SK-N-MC (cell line): ENCODE data around the gene TMEM174.

Source experiments
- DNase-seq: peaks from one replicate; pipeline ENCODE4 v3.0.0-alpha.2; 2011; ENCODE audit warnings: low read depth, low spot score
- H3K27ac ChIP-seq: fragments of 200-600 bp; sonication (generic); 2 replicates; pipeline ENCODE4 v1.5.1; 2016; ENCODE audit warnings: mixed run types
- H3K36me3 ChIP-seq: fragments of 200-600 bp; sonication (generic); 2 replicates; pipeline ENCODE4 v1.6.1; 2017; ENCODE audit warnings: antibody characterized with exemption, low read length, mixed read lengths; ENCODE audit not compliant: insufficient read depth
- H3K4me3 ChIP-seq: fragments of 200-600 bp; sonication (generic); 2 replicates; pipeline ENCODE4 v1.5.1; 2016
- H3K9ac ChIP-seq: fragments of 200-600 bp; sonication (generic); 2 replicates; pipeline ENCODE4 v1.8.0; 2017; ENCODE audit warnings: mixed run types, mixed read lengths; ENCODE audit not compliant: insufficient read length
- H3K9me3 ChIP-seq: fragments of 200-600 bp; sonication (generic); 2 replicates; pipeline ENCODE4 v1.6.1; 2017; ENCODE audit warnings: low read depth, mild to moderate bottlenecking, antibody characterized with exemption, low read length, moderate library complexity, mixed read lengths
- EZH2 ChIP-seq: fragments of 200-600 bp; sonication (generic); IDR thresholded peaks from one replicate; pipeline ENCODE4 v1.6.1; 2017; ENCODE audit warnings: antibody characterized with exemption
- FOXP2 ChIP-seq: optimal IDR thresholded peaks from 2 replicates; pipeline ENCODE3; 2011; ENCODE audit warnings: mild to moderate bottlenecking, moderate library complexity; ENCODE audit not compliant: insufficient read depth; ENCODE audit errors: extremely low read length, control extremely low read depth
- POLR2AphosphoS5 ChIP-seq: IDR thresholded peaks from 2 replicates; pipeline ENCODE4 v1.6.1; 2012; ENCODE audit warnings: mild to moderate bottlenecking, low read depth, low read length, borderline replicate concordance

TMEM174 gene

GRCh38 chr5:73180566-73180965, 7.6 kb downstream of the TMEM174 start:
- no peak overlapping the region for H3K27ac ChIP-seq
- DNase-seq, result no peak
- H3K4me3 ChIP-seq, result no peak overlapping the region
- TF ChIP-seq FOXP2 (no peak), POLR2AphosphoS5 (no peak), EZH2 (no peak)
- H3K9ac ChIP-seq, result no peak overlapping the region
- H3K9me3 ChIP-seq, result no peaks in the 10 kb centered on the region
- no peaks in the 10 kb centered on the region for H3K36me3 ChIP-seq

- no peak overlapping the region for H3K9ac ChIP-seq
- DNase-seq, result no peak
- no peaks in the 10 kb centered on the region for H3K36me3 ChIP-seq
- H3K27ac ChIP-seq, result no peak overlapping the region
- TF ChIP-seq POLR2AphosphoS5 (no peak), EZH2 (no peak), FOXP2 (no peak)
- H3K9me3 ChIP-seq, result no peaks in the 10 kb centered on the region
- H3K4me3 ChIP-seq, result no peak overlapping the region
These were observed 9.3 kb downstream of the TMEM174 start for GRCh38 chr5:73182307-73182706.

- H3K9ac ChIP-seq, result no peak overlapping the region
- H3K36me3 ChIP-seq, result no peaks in the 10 kb centered on the region
- H3K27ac ChIP-seq, result no peak overlapping the region
- H3K4me3 ChIP-seq, result no peak overlapping the region
- no peak for DNase-seq
- TF ChIP-seq FOXP2 (no peak), EZH2 (no peak), POLR2AphosphoS5 (no peak)
- H3K9me3 ChIP-seq, result no peaks in the 10 kb centered on the region
These were observed 10.0 kb downstream of the TMEM174 start for GRCh38 chr5:73183000-73183399.

- Histone ChIP-seq H3K36me3 (no peaks in the 10 kb centered on the region), H3K4me3 (no peak overlapping the region), H3K9ac (no peak overlapping the region), H3K9me3 (no peaks in the 10 kb centered on the region), H3K27ac (no peak overlapping the region)
- DNase-seq, result no peak
- TF ChIP-seq FOXP2 (no peak), EZH2 (no peak), POLR2AphosphoS5 (no peak)
These were observed 10.5 kb downstream of the TMEM174 start for GRCh38 chr5:73183481-73183891.

GRCh38 chr5:73186976-73187375, 14.0 kb downstream of the TMEM174 start:
- TF ChIP-seq FOXP2 (no peak), POLR2AphosphoS5 (no peak), EZH2 (no peak)
- H3K36me3 ChIP-seq, result no peaks in the 10 kb centered on the region
- no peaks in the 10 kb centered on the region for H3K9me3 ChIP-seq
- H3K4me3 ChIP-seq, result no peak overlapping the region
- DNase-seq, result no peak
- no peak overlapping the region for H3K27ac ChIP-seq
- no peak overlapping the region for H3K9ac ChIP-seq

- TF ChIP-seq FOXP2 (no peak), POLR2AphosphoS5 (no peak), EZH2 (no peak)
- no peak for DNase-seq
- Histone ChIP-seq H3K9me3 (no peaks in the 10 kb centered on the region), H3K9ac (no peak overlapping the region), H3K4me3 (no peak overlapping the region), H3K36me3 (no peaks in the 10 kb centered on the region), H3K27ac (no peak overlapping the region)
These were observed 16.0 kb downstream of the TMEM174 start for GRCh38 chr5:73188764-73189531.

GRCh38 chr5:73189871-73190376, 16.9 kb downstream of the TMEM174 start:
- H3K36me3 ChIP-seq, result no peaks in the 10 kb centered on the region
- H3K27ac ChIP-seq, result no peak overlapping the region
- H3K4me3 ChIP-seq, result no peak overlapping the region
- no peak for DNase-seq
- TF ChIP-seq POLR2AphosphoS5 (no peak), FOXP2 (no peak), EZH2 (no peak)
- no peaks in the 10 kb centered on the region for H3K9me3 ChIP-seq
- H3K9ac ChIP-seq, result no peak overlapping the region

- Histone ChIP-seq H3K27ac (no peak overlapping the region), H3K9ac (no peak overlapping the region), H3K36me3 (no peaks in the 10 kb centered on the region), H3K9me3 (no peaks in the 10 kb centered on the region), H3K4me3 (no peak overlapping the region)
- TF ChIP-seq FOXP2, result no peak
- no peak for TF ChIP-seq EZH2
- TF ChIP-seq POLR2AphosphoS5, result no peak
- no peak for DNase-seq
These were observed 19.4 kb downstream of the TMEM174 start for GRCh38 chr5:73192370-73192769.
